GM12873 (cell line): Measurements from ENCODE around the gene STARD7.

Source experiments
- CTCF ChIP-seq: IDR thresholded peaks from 2 replicates; pipeline ENCODE4 v1.5.1; 2012; ENCODE audit warnings: low read depth, mild to moderate bottlenecking, moderate library complexity, low read length, control low read depth; ENCODE audit not compliant: insufficient read depth; ENCODE audit errors: missing control alignments

Gene STARD7

GRCh38 chr2:96148410-96149217 lies 60.0 kb downstream of the STARD7 start:
- no peak for TF ChIP-seq CTCF

- TF ChIP-seq CTCF, result no peak
Observed at GRCh38 chr2:96147593-96148201, 60.9 kb downstream of the STARD7 start.

GRCh38 chr2:96146881-96147592 lies 61.6 kb downstream of the STARD7 start:
- no peak for TF ChIP-seq CTCF

GRCh38 chr2:96146153-96146880 lies 62.3 kb downstream of the STARD7 start:
- no peak for TF ChIP-seq CTCF

GRCh38 chr2:96145848-96146152 lies 62.8 kb downstream of the STARD7 start:
- no peak for TF ChIP-seq CTCF

- TF ChIP-seq CTCF, result no peak
Observed at GRCh38 chr2:96145036-96145847, 63.4 kb downstream of the STARD7 start, which contains the start of gene DUSP2. DUSP2 (minus strand) TSS chr2:96145440; CDS start chr2:96145354, 86 bp downstream.
